C1 segment of cervical spinal cord (tissue), 14 donors: Measurements from ENCODE around the gene RBM45.
"Not testable (repeated sequence)": the region's sequence is repeated elsewhere in the genome, so short reads cannot be mapped to it uniquely, and the experiment has no call there.

ENCODE experiments used
- DNase-seq, 14 donors: peaks; one replicate each; lab custom pipeline; 2025; lab: John Stamatoyannopoulos, UW

The RBM45 gene

DNA sequence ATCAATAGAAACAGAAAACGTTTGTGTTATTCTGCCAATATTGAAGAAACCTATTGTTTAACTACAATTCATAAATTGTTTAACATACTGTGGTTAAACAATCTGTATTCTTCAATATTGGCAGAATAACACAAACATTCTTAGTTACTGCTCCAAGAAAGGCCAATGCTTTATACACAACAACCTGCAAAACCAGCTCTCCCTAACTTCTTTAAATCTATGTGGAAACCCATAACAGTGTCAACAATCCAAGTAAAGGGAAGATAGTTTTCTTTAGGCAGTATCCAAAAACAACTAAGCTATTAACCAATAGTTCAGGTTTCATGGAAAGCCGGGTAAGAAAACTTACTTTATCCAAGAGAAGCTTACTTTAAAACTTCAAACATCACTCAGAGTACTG lies 6.2 kb upstream of the RBM45 start:
- no peak for DNase-seq

GRCh38 chr2:178108176-178108575 lies 4.1 kb upstream of the RBM45 start:
- no peak for DNase-seq

DNA sequence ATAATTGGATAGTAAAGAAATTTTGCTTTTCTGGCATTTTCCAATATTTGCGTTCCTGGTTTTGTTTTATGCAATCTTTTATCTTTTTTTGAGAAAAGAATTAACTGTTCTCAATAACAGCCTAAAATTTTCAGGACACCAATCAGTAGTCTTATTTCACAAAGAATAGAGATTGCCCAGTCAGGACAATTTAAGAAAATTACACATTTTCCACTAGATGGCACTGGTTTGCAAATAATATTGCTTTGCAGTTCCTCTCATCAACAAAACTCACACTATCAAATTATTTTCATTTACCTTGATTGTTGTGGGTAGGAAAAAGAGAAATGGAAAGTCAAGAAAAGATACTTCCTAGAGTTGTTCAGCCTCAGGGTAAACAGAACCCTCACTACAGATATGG lies 2.4 kb upstream of the RBM45 start:
- peak in 1 of 14 donors; percentile 28 for DNase-seq

GRCh38 chr2:178110681-178111080 lies 1.6 kb upstream of the RBM45 start:
- no peak for DNase-seq

DNA sequence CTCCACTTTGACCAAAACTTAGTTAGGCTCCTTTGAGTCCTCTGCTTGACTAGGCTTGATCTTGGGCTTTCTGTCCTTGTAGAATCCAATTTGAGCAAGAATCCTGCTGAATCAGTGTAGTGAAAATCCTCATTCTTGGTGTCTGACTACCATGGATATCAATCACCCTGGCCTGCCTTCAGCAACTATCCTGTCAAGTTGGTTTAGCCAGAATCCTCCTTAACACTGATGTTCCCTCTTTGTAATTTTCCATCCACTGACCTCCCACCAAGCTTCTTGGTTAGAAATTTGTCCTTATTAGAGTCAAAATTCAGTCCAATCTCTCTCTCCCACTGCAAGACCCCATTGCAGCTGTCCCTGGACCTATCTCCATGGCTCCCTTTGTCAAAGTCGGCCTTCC lies 494 bp upstream of the RBM45 start:
- no peak for DNase-seq

- no peak for DNase-seq
Observed at GRCh38 chr2:178114462-178114861, 2.2 kb downstream of the RBM45 start.

DNA sequence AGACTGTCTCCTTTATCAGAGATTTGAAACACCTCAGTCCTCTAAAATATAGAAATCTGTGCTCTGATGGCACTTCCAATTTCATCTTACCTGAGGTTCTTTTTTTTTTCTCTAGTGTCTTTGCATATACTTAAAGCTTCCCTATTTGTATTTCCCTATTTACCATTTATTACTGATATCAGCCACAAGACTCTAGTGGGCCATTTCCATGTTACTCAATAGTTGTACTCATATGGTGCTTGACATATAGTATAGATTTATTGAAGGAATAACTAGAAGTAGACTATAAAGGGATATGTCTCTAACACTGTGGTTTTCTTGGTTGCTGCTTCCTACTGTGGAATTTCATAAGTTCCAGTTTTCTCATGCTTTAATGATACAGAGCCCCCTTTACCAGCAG lies 3.0 kb downstream of the RBM45 start:
- DNase-seq, result no peak

- DNase-seq, result no peak
Observed at GRCh38 chr2:178117725-178118124, 5.5 kb downstream of the RBM45 start.

DNA sequence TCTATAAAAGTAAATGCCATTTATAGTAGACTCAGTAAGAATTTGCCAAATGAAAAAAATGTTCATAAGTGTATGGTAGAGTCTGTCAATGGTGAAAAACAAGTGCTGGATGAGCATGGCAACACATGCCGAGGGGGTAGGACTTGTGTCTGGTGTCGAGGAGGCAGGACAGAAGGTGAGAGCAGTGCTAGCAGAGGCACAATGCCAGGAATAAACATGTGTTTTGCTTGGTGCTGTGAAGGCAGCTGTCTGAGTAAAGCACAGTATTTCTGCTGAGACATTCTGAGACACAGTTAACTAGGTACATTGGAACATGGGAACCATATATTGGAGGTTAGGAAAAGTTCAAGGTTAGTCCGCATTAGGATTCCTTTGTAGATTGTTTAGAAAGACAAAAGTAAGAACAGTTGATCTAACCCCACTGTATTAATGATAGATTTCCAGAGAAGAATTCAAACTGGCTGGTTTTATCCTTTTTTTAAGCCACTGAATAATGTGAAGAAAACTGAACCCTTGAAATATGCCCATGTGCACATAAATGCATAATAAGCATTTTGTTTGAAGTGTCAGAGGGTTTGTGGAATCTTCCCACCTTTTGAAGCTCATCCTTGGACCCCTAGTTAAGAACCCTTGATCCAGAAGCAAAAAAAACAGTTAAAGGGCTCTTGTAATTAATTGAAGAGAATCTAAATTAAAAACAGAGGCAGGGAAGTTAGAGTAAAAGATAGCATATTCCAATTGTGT lies 7.1 kb downstream of the RBM45 start:
- DNase-seq, result no peak

DNA sequence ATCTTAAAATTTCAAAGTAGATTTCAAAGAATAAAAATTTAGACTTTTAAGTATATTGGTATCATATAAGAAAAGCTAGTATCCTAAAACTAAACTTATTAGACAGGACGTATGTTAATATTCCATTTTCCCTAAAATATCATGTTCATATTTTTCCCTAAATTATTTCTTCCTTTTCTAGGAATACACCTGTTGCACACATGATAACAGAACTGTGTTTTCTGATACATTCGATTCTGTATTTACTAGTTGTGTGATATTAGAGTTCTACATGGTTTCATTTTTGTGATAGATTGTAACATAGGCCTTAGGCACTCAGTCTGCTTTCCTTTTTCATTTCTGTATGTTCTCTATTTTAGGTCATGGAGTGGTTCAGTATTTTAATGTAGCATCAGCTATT lies 10.9 kb downstream of the RBM45 start:
- no peak for DNase-seq

GRCh38 chr2:178125125-178125524 lies 12.9 kb downstream of the RBM45 start:
- no peak for DNase-seq

DNA sequence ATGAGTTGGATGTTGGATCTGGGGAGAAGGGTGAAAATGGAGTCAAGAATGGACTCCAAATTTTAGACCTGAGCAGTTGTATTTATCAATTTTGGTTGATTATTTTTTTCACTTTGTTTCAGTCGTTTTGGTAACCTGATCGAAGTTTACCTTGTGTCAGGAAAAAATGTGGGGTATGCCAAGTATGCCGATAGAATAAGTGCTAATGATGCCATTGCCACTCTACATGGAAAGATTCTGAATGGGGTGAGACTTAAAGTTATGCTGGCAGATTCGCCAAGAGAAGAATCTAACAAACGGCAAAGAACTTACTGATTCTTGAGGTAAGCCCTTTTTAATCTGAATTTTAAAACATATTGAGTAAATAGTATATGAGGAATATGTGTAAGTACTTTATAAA lies 13.6 kb downstream of the RBM45 start:
- no peak for DNase-seq

- DNase-seq, result no peak
Observed at GRCh38 chr2:178128836-178129630, 16.8 kb downstream of the RBM45 start.

- DNase-seq, result no peak
Observed at GRCh38 chr2:178136321-178137025, 24.2 kb downstream of the RBM45 start.

GRCh38 chr2:178142274-178143065 lies 30.2 kb downstream of the RBM45 start:
- DNase-seq, result no peak

GRCh38 chr2:178143481-178143880 lies 31.2 kb downstream of the RBM45 start:
- no peak for DNase-seq

- DNase-seq, result no peak
Observed at GRCh38 chr2:178152033-178152432, 39.8 kb downstream of the RBM45 start.

DNA sequence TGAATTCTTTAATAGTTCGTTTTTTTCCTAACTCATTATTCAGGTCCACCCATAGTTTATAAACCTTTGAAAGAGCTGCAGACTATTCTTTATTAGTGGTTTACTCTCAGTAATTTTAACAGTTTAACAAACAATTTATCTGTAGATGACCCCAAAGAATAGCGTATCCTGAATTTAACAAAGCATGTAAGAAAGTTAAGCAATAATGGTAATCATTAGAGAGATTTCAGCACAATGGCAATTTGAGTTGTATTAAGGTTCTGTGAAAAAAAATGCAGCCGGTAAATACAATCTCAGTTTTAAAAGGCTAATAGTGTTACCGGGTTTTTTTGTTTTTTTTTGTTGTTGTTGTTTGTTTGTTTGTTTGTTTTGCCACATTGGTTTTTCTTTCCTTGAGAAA lies 40.3 kb downstream of the RBM45 start:
- DNase-seq, result no peak

GRCh38 chr2:178152977-178153376 lies 40.7 kb downstream of the RBM45 start:
- DNase-seq, result no peak

DNA sequence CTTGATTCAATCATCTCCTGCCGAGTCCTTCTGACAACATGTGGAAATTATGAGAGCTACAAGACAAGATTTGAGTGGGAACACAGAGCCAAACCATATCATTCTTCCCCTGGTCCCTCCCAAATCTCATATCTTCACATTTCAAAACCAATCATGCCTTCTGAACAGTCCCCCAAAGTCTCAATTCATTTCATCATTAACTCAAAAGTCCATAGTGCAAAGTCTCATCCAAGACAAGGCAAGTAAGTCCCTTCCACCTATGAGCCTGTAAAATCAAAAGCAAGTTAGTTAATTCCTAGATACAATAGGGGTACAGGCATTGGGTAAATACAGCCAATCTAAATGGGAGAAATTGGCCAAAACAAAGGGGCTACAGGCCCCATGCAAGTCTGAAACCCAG lies 41.6 kb downstream of the RBM45 start:
- DNase-seq, result not testable (repeated sequence)

GRCh38 chr2:178155524-178155923 lies 43.3 kb downstream of the RBM45 start:
- DNase-seq, result no peak

DNA sequence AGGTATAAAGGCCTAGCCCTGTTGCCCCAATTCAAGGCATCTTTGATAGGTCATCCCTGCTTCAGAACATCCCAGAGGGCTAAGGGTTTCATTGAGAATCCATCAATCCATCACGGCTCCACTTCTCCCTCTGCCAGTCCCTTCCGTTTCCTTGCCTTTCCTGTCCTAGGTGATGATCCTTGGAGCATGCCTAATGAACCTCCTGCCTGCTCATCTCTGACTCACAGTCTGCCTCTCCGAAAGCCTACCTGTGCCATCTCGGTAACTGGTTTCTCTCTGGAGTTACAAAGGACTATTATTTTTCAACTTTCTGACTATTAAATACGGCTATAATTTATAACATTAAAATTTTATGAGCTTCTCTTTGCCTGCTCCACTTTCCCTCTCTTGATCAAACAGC lies 45.3 kb downstream of the RBM45 start:
- no peak for DNase-seq
